ENCODE data around the gene CD151. TPM values are rescaled to one million over a fixed set of nuclear protein-coding genes. Genes with fewer than 3 reads are reported as not detected.

The CD151 gene
- total RNA-seq, 1 experiment from 2014 or later, result 115 TPM

- peak; percentile 47; the same call in 1 of the 2 replicates for TF ChIP-seq HMGXB4 (CRISPR knock-in tag; IDR thresholded peaks at IDR 0.05)
- TF ChIP-seq CDX4 (CRISPR knock-in tag; IDR thresholded peaks at IDR 0.05; ENCODE audit: borderline replicate concordance), result no peak
- no peak for TF ChIP-seq ESRRA (CRISPR knock-in tag; IDR thresholded peaks at IDR 0.05; ENCODE audit: borderline replicate concordance)
- peak; percentile 91 for TF ChIP-seq CREM (CRISPR knock-in tag; IDR thresholded peaks at IDR 0.05)
- no peak for TF ChIP-seq SMAD4 (CRISPR knock-in tag; IDR thresholded peaks at IDR 0.05)
- no peak for TF ChIP-seq NFATC4 (CRISPR knock-in tag; IDR thresholded peaks at IDR 0.05)
- TF ChIP-seq ZNF512 (CRISPR knock-in tag; IDR thresholded peaks at IDR 0.05; ENCODE audit: borderline replicate concordance), result no peak
- TF ChIP-seq ELF4 (CRISPR knock-in tag; IDR thresholded peaks at IDR 0.05; ENCODE audit: low read depth), result no peak
- no peak for TF ChIP-seq ZSCAN18 (CRISPR knock-in tag; IDR thresholded peaks at IDR 0.05)
- peak; percentile 90 for TF ChIP-seq GABPB1 (CRISPR knock-in tag; IDR thresholded peaks at IDR 0.05)
- TF ChIP-seq ZNF232 (CRISPR knock-in tag; IDR thresholded peaks at IDR 0.05), result peak; percentile 17; the same call in 1 of the 2 replicates
- TF ChIP-seq ZNF263 (CRISPR knock-in tag; IDR thresholded peaks at IDR 0.05; ENCODE audit: low read depth), result no peak
Measured at GRCh38 chr11:809287-810039, 23.3 kb upstream of the CD151 start, which contains the start of gene RPLP2 (continued).

- peak overlapping the region; percentile 92 for H3K4me3 Mint-ChIP-seq
- ChIA-PET CTCF (interaction anchor here (1.6 to 2.2 kb wide), 3 partner anchors 27 to 38 kb away, joined by 6 to 13 read pairs (median 7); no protein-coding TSS in a partner anchor), POLR2A (interaction anchor here (0.6 to 2.0 kb wide), 6 partner anchors 9 to 25 kb away, joined by 3 to 18 read pairs (median 4); partner anchors contain the start of genes CD151, CRACR2B and PNPLA2)
- no peak for DNase-seq (ENCODE audit: low spot score)
- no peak for ATAC-seq
- H3K4me1 Mint-ChIP-seq, result peaks cover 39% of the 10 kb centered on the region
- no peaks in the 10 kb centered on the region for H3K9me3 Mint-ChIP-seq
- no peaks in the 10 kb centered on the region for H3K27me3 Mint-ChIP-seq (ENCODE audit: low read depth)
- peaks cover 28% of the 10 kb centered on the region for H3K36me3 Mint-ChIP-seq
- H3K27ac Mint-ChIP-seq, result peak overlapping the region; percentile 68; the same call in 1 of the 2 replicates
- no peak for TF ChIP-seq AFF4 (CRISPR knock-in tag; IDR thresholded peaks at IDR 0.05; ENCODE audit: borderline replicate concordance)
- peak; percentile 71; the same call in 1 of the 2 replicates for TF ChIP-seq IRF1 (CRISPR knock-in tag; IDR thresholded peaks at IDR 0.05)
- no peak for TF ChIP-seq ZNF425 (CRISPR knock-in tag; conservative IDR thresholded peaks at IDR 0.05)
- peak; percentile 52 for TF ChIP-seq TEAD4 (CRISPR knock-in tag; IDR thresholded peaks at IDR 0.05)
- TF ChIP-seq ZNF423 (CRISPR knock-in tag; IDR thresholded peaks at IDR 0.05), result no peak
- TF ChIP-seq ELF4 (CRISPR knock-in tag; IDR thresholded peaks at IDR 0.05; ENCODE audit: low read depth), result no peak
- TF ChIP-seq E2F1 (CRISPR knock-in tag; IDR thresholded peaks at IDR 0.05), result no peak
Measured at GRCh38 chr11:810040-810567, 22.6 kb upstream of the CD151 start.

Measured in WTC11 (cell line).